Spleen (tissue), 11 donors: ENCODE data around the gene DMD. TPM values are rescaled to one million over a fixed set of nuclear protein-coding genes. Genes with fewer than 3 reads are reported as not detected.

ENCODE experiments used
- DNase-seq: peaks from one replicate; pipeline ENCODE4 v3.0.0-alpha.2; 2020
- H3K27ac ChIP-seq, 8 donors: fragments of 200-600 bp; sonication (generic) in 7 of 8; 1 replicate in 4 of 8; 2 replicates in 4 of 8; pipeline versions ENCODE4 v1.5.0 to v1.8.0; 2016 to 2021; ENCODE audit warnings: inconsistent platforms in 4 of 8, mild to moderate bottlenecking in 4 of 8, moderate library complexity in 1 of 8
- H3K27me3 ChIP-seq, 7 donors: fragments of 200-600 bp; sonication (generic) in 6 of 7; replicated peaks in 1 of 7; 1 replicate in 4 of 7; 2 replicates in 3 of 7; pipeline versions ENCODE4 v1.5.0 to v1.8.0; 2016 to 2021; ENCODE audit warnings: inconsistent platforms in 3 of 7, mild to moderate bottlenecking in 1 of 7
- H3K36me3 ChIP-seq, 6 donors: fragments of 200-600 bp; sonication (generic) in 5 of 6; 1 replicate in 4 of 6; 2 replicates in 2 of 6; pipeline versions ENCODE4 v1.5.0 to v1.8.0; 2016 to 2021; ENCODE audit warnings: inconsistent platforms in 2 of 6
- H3K4me1 ChIP-seq, 6 donors: fragments of 200-600 bp; sonication (generic) in 5 of 6; 1 replicate in 3 of 6; 2 replicates in 3 of 6; pipeline versions ENCODE4 v1.5.0 to v1.8.0; 2016 to 2021; ENCODE audit warnings: inconsistent platforms in 3 of 6
- H3K4me3 ChIP-seq, 8 donors: fragments of 200-600 bp; sonication (generic) in 7 of 8; 1 replicate in 4 of 8; 2 replicates in 4 of 8; pipeline versions ENCODE4 v1.5.0 to v1.8.0; 2016 to 2021; ENCODE audit warnings: inconsistent platforms in 4 of 8, mild to moderate bottlenecking in 4 of 8, moderate library complexity in 2 of 8
- H3K9me3 ChIP-seq, 8 donors: fragments of 200-600 bp; sonication (generic) in 7 of 8; 1 replicate in 4 of 8; 2 replicates in 4 of 8; pipeline versions ENCODE4 v1.5.0 to v1.8.0; 2016 to 2021; ENCODE audit warnings: inconsistent platforms in 4 of 8
- CTCF ChIP-seq, 11 experiments: fragments of 200-600 bp in 7 of 11; fragments of 450-650 bp in 4 of 11; sonication (generic) in 4 of 11; IDR thresholded peaks in 8 of 11; conservative IDR thresholded peaks in 3 of 11; 1 replicate in 7 of 11; 2 replicates in 4 of 11; pipeline versions ENCODE4 v1.4.0 to v1.8.0; 2016 to 2021; ENCODE audit warnings: antibody characterized with exemption in 11 of 11, inconsistent platforms in 4 of 11, mild to moderate bottlenecking in 1 of 11
- POLR2A ChIP-seq, 3 donors: fragments of 450-650 bp; IDR thresholded peaks; one replicate each; pipeline ENCODE4 v1.5.1; 2017; ENCODE audit warnings: antibody characterized with exemption in 3 of 3, mild to moderate bottlenecking in 1 of 3
- POLR2AphosphoS5 ChIP-seq, 3 donors: sonication (generic); formaldehyde crosslinking; IDR thresholded peaks; one replicate each; pipeline ENCODE4 v1.5.1; 2017; ENCODE audit warnings: antibody characterized with exemption in 3 of 3
- WGBS, 5 donors: extraction: QIAGEN DNeasy Blood & Tissue Kit in 3 of 5; methylation state at CpG; one replicate each; pipeline versions ENCODE4 v1.1.5 to v1.1.7; 2013 to 2018; 5-methylcytosine and 5-hydroxymethylcytosine counted together
- intact Hi-C: fragments of 100-400 bp; cut with DNase I; formaldehyde crosslinking; loops from one replicate; pipeline ENCODE4 v1.15.0; 2023; ENCODE audit warnings: low total_unique reads
- polyA plus RNA-seq, 3 donors: library from polyadenylated mRNA; stranded (reverse); fragments of 200-250 nt; gene quantifications; one replicate each; pipeline ENCODE4 v1.2.1, GENCODE V29; 2013
- total RNA-seq, 7 donors: library from RNA; depleted of rRNA in 3 of 7; stranded (reverse); fragments of >200 nt in 3 of 7; fragmentation: NEBNext Ultra II Directional in 4 of 7; extraction: Animal tissue kit (Norgen Biotek cat#: 25700) in 4 of 7; gene quantifications; one replicate each; pipeline versions ENCODE4 v1.1.0 to v1.2.1, GENCODE V29; 2016 to 2021
- donor health status: healthy with polysubstance abuse.
- donor health status: DM: no; HTN: no; CAD: no; lungs with moderate emphysema.
- donor health status: DM: no; HTN: no; CAD: no.
- donor health status: Bipolar disorder and iron deficiency.
- donor health status: healthy.
- donor health status: DM: no; HTN: no; CAD: no.
- donor health status: DM: yes; HTN: yes; CAD: no.

DMD gene
- total and polyA plus RNA-seq, 10 donors, result 1.3 to 11.3 (median 4.4) TPM

GRCh38 chrX:31366041-31366440 is 1845.3 kb downstream of the DMD start:
- no peak overlapping the region for H3K27ac ChIP-seq
- WGBS, 5 donors, result 62 to 78% (median 70%) methylated on average over 7 of the region's 7 CpGs
- no peak for DNase-seq
- no peak overlapping the region for H3K4me3 ChIP-seq
- no peak for TF ChIP-seq POLR2A (IDR thresholded peaks at IDR 0.05)
- no peaks in the 10 kb centered on the region for H3K36me3 ChIP-seq
- H3K27me3 ChIP-seq, result peaks cover 0 to 18% (median 0%) of the 10 kb centered on the region in 7 donors
- no peaks in the 10 kb centered on the region for H3K9me3 ChIP-seq
- no peaks in the 10 kb centered on the region for H3K4me1 ChIP-seq
- intact Hi-C loops, result no loop called here

- H3K36me3 ChIP-seq, result no peaks in the 10 kb centered on the region
- TF ChIP-seq POLR2AphosphoS5 (IDR thresholded peaks at IDR 0.05) (no peak), CTCF (IDR thresholded peaks at IDR 0.05 in 8 of 11, conservative IDR thresholded peaks at IDR 0.05 in 3 of 11) (no peak)
- H3K4me3 ChIP-seq, result no peak overlapping the region
- 62 to 85% (median 73%) methylated on average over 5 of the region's 5 CpGs for WGBS, 5 donors
- H3K27me3 ChIP-seq, result peaks cover 0 to 5% (median 0%) of the 10 kb centered on the region in 7 donors
- intact Hi-C loops, result no loop called here
- no peaks in the 10 kb centered on the region for H3K4me1 ChIP-seq
- DNase-seq, result no peak
- H3K9me3 ChIP-seq, result no peaks in the 10 kb centered on the region
- H3K27ac ChIP-seq, result no peak overlapping the region
Observed at GRCh38 chrX:31356275-31357212, 1854.8 kb downstream of the DMD start.

GRCh38 chrX:31355206-31355955 is 1856.0 kb downstream of the DMD start:
- H3K27ac ChIP-seq, result no peak overlapping the region
- no peaks in the 10 kb centered on the region for H3K4me1 ChIP-seq
- TF ChIP-seq POLR2AphosphoS5 (IDR thresholded peaks at IDR 0.05) (no peak), POLR2A (IDR thresholded peaks at IDR 0.05) (no peak), CTCF (IDR thresholded peaks at IDR 0.05 in 8 of 11, conservative IDR thresholded peaks at IDR 0.05 in 3 of 11) (no peak)
- intact Hi-C loops, result no loop called here
- no peak overlapping the region for H3K4me3 ChIP-seq
- WGBS, 5 donors, result 52 to 77% (median 67%) methylated on average over 6 of the region's 6 CpGs
- H3K27me3 ChIP-seq, result peaks cover 0 to 5% (median 0%) of the 10 kb centered on the region in 7 donors
- no peaks in the 10 kb centered on the region for H3K36me3 ChIP-seq
- no peak for DNase-seq
- H3K9me3 ChIP-seq, result no peaks in the 10 kb centered on the region

GRCh38 chrX:31353095-31353494 is 1858.3 kb downstream of the DMD start:
- 68 to 88% (median 74%) methylated on average over 4 of the region's 4 CpGs for WGBS, 5 donors
- Histone ChIP-seq H3K27ac (no peak overlapping the region), H3K27me3 (no peaks in the 10 kb centered on the region), H3K9me3 (no peaks in the 10 kb centered on the region), H3K36me3 (no peaks in the 10 kb centered on the region), H3K4me1 (no peaks in the 10 kb centered on the region), H3K4me3 (no peak overlapping the region)
- DNase-seq, result no peak
- TF ChIP-seq POLR2A (IDR thresholded peaks at IDR 0.05) (no peak), POLR2AphosphoS5 (IDR thresholded peaks at IDR 0.05) (no peak), CTCF (IDR thresholded peaks at IDR 0.05 in 8 of 11, conservative IDR thresholded peaks at IDR 0.05 in 3 of 11) (no peak)
- intact Hi-C loops, result no loop called here
